GM19240 (cell line): ENCODE results near the gene NFKBIL1.
"Not testable (repeated sequence)": the region's sequence is repeated elsewhere in the genome, so short reads cannot be mapped to it uniquely, and the experiment has no call there.

Source experiments
- DNase-seq: peaks from one replicate; pipeline ENCODE4 v3.0.0; 2011; ENCODE audit warnings: low spot score; ENCODE audit not compliant: insufficient read length

Gene NFKBIL1, protein sequence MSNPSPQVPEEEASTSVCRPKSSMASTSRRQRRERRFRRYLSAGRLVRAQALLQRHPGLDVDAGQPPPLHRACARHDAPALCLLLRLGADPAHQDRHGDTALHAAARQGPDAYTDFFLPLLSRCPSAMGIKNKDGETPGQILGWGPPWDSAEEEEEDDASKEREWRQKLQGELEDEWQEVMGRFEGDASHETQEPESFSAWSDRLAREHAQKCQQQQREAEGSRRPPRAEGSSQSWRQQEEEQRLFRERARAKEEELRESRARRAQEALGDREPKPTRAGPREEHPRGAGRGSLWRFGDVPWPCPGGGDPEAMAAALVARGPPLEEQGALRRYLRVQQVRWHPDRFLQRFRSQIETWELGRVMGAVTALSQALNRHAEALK

DNA sequence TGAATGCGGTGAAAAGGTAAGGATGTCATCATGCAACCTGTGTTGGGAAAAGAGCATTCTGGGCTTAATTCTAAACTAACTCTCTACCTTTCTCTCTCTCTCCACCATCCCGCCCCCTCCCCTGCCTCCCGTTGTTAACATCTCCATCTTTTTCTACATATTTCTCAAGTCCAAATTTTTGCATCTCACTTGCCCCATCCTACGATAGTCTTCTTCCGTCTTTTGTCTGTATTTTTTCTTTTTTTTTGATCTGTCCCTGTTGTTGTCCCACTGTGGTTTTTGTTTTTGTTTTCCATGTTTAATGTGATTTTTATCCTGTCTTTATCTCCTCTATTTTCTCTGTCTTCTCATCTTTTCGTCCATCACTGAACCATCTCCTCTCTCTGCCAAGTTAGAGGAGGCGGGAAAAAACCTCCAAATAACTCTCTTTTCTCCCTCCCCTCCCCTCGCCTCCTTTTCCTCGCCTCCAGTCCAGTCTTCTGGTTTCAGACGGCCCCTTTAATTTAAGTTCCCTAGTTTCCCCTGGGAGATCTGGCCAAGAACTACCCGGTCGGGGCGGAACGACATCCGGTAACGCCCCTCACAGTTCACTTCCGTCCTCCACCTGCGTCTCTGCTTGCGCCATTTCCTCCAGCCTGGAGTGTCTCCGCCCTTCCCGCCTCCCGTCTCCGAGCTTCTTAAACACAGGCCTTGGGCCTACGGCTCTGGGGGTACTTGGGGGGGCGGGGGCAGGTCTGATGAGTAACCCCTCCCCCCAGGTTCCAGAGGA, at the start of gene NFKBIL1:
TSS of gene NFKBIL1 (plus strand) at position 651 of the 769 bp plus-strand sequence. CDS start at position 738, 87 bp downstream.
- peak; percentile 52 for DNase-seq

- DNase-seq = no peak
Observed at GRCh38 chr6:31498748-31499147, 48.7 kb upstream of the NFKBIL1 start.

DNA sequence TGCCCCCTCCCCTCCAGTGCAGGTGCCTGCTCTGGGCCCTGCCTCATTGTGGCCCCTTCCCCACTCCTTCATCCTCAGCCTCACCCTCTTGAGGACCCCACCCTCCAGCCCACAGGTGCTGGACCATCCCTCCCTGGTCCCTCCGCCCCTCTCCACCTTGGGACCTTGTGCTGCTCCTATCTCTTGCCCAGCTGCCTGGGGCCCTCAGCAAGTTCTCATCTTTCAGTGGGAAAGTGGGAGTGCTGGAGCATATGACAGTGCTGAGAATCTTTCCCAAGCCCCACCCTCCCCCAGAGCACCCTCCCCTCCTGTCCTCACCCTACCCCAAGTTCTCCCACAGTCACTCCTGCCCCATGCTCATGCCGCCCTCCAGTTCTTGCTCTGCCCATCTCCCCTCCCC, 47.8 kb upstream of the NFKBIL1 start:
- DNase-seq = not testable (repeated sequence)

GRCh38 chr6:31502586-31502985, 44.8 kb upstream of the NFKBIL1 start:
- no peak for DNase-seq

- DNase-seq = not testable (repeated sequence)
Observed at GRCh38 chr6:31509036-31509435, 38.4 kb upstream of the NFKBIL1 start.

- DNase-seq = no peak
Observed at GRCh38 chr6:31510007-31510406, 37.4 kb upstream of the NFKBIL1 start.

GRCh38 chr6:31513456-31514165, 33.8 kb upstream of the NFKBIL1 start:
- no peak for DNase-seq

- no peak for DNase-seq
Observed at GRCh38 chr6:31521835-31522234, 25.6 kb upstream of the NFKBIL1 start.

GRCh38 chr6:31525553-31525931, 21.9 kb upstream of the NFKBIL1 start:
- DNase-seq = no peak

DNA sequence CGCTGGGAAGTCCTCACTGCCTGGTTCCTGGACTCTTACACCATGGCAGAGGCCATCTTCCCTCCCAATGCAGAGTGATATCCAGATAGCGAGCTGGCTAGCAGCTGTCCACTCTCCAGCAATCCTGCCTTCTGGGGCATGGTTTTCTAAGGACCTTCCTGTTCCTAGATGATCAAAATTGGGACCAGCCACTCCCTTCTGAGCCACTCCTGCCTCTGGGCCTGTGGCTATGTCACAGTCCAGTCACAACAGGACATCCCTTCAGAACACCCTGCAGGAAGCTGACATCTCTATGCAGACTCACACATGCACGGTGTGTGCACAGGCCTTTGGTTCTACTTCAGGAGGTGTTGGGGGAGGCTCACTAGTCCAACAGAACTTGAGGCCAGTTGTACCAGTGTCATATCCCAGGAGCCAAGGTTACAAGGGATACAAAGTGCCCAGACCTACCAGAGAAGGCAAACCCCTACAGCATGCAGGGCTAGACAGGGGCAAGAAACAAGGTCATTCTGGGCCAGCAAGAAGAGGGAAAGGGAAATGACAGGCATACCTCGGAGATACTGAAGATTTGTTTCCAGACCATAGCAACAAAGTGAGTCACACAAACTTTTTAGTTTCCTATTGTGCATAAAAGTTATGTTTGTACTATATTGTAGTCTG, 21.3 kb upstream of the NFKBIL1 start:
- no peak for DNase-seq

DNA sequence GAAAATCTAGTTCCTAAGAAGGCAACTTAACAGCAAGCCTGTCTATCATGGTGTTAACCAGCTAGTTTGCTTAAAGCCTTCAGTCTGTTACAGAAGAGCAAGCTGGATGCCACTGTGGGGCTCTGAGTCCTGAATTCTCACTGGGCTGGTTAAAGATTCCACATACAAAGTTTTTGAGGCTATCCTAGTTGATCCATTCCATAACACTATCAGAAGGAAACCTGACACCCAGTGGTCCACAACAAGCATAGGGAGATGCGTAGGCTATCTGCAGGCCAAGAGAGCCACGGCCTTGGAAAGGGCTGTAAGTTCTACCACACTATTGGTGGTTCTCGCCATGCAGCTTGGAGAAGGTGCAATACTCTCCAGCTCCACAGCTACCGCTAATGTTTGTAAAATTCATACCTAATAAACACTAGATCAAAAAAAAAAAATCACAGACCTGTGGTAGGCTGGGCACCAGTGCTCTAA, 19.1 kb upstream of the NFKBIL1 start:
- DNase-seq = no peak

DNA sequence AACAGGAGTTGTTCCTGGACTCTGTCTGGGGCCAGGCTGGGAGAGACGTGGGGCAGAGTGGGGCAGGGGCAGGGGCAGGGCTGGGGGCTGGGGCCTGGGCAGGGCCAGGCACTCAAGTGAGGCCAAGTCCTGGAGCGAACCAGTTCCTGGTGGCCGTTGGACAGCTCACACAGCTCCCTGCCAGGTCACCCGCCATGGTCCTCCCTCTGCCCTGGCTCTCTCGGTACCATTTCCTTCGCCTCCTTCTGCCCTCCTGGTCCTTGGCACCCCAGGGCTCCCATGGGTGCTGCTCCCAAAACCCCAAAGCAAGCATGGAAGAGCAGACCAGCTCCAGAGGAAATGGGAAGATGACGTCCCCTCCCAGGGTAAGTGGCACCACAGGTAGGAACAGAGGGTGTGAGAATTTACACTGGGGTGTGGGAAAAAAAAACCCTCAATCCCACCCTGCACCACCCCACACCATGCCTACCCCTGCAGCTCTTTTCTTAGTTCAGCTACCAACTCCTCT, 18.5 kb upstream of the NFKBIL1 start, which contains the start of gene MCCD1:
TSS of gene MCCD1 (plus strand) at position 142 of the 508 bp plus-strand sequence. CDS start at position 195, 53 bp downstream.
- DNase-seq = no peak

DNA sequence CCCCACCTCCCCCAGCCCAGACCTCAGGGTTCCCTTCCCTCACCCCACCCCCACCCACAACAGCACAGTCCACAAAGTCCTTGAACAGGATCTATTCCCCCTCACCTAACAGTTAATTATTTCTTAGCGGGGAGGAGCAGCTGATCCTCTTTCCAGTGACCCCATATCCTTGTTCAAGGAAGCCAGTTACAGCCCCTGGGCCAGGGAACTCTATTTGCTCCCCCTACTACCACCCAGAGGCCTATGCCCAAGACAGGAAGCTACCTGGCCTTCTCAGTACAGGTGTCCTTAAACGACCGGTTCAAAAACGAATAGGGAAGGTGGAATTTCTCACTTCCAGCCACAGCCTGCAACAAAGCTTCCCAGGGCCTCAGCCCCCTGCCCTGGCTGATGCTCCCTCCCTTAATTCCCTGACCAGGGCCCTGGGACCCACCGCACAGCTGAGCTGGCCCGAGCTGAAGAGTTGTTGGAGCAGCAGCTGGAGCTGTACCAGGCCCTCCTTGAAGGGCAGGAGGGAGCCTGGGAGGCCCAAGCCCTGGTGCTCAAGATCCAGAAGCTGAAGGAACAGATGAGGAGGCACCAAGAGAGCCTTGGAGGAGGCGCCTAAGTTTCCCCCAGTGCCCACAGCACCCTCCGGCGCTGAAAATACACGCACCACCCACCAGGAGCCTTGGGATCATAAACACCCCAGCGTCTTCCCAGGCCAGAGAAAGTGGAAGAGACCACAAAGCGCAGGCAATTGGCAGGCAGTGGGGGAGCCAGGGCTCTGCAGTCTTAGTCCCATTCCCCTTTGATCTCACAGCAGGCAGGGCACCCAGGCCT, 17.9 kb upstream of the NFKBIL1 start:
- DNase-seq = no peak

- DNase-seq = no peak
Observed at GRCh38 chr6:31530659-31531058, 16.7 kb upstream of the NFKBIL1 start.

DNA sequence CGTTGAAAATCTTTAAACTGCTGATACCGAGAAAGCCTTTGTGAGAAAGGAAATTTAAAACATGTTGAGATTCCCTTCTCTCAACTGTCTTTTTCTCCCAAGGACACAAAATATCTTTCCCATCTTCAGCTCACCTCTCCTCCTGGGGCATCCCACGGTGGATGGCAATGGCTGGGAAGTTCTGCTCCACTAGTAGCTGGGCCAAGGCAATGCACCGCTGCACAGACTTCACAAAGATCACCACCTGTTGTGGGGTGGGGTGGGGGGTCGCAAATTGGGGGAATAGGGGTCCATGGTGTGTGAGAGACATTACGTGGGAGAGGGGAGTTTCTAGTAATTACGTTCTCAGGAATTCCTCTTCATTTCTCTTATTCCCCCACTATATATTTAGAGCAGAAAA, 16.2 kb upstream of the NFKBIL1 start:
- no peak for DNase-seq

GRCh38 chr6:31531771-31532643, 15.4 kb upstream of the NFKBIL1 start:
- no peak for DNase-seq

GRCh38 chr6:31532644-31533454, 14.6 kb upstream of the NFKBIL1 start:
- no peak for DNase-seq

GRCh38 chr6:31533455-31533841, 14.0 kb upstream of the NFKBIL1 start:
- DNase-seq = no peak
